Liver (tissue), 9 donors: ENCODE data around the gene KIRREL3. TPM values are rescaled to one million over a fixed set of nuclear protein-coding genes. Genes with fewer than 3 reads are reported as not detected.

Experiments used
- DNase-seq: peaks from one replicate; pipeline ENCODE4 v3.0.0-alpha.2; 2017; ENCODE audit warnings: low spot score
- H3K27ac ChIP-seq, 2 donors: one replicate each; pipeline ENCODE4 v1.7.0; 2013; ENCODE audit warnings: inconsistent platforms in 2 of 2, low read length in 2 of 2, control low read depth in 1 of 2, low read depth in 1 of 2, mild to moderate bottlenecking in 1 of 2
- H3K27me3 ChIP-seq, 4 donors: one replicate each; pipeline versions ENCODE4 v1.6.1 to v1.7.0; 2013; ENCODE audit warnings: low read length in 3 of 4, inconsistent platforms in 1 of 4, mild to moderate bottlenecking in 1 of 4, moderate library complexity in 1 of 4; ENCODE audit not compliant: control insufficient read depth in 4 of 4, insufficient read depth in 4 of 4
- H3K36me3 ChIP-seq, 4 donors: one replicate each; pipeline versions ENCODE4 v1.6.1 to v1.7.0; 2013; ENCODE audit warnings: low read length in 3 of 4, mild to moderate bottlenecking in 3 of 4, low read depth in 1 of 4, moderate library complexity in 1 of 4; ENCODE audit not compliant: control insufficient read depth in 4 of 4, insufficient read depth in 3 of 4
- H3K4me1 ChIP-seq, 4 donors: one replicate each; pipeline versions ENCODE4 v1.6.1 to v1.7.0; 2013; ENCODE audit warnings: low read length in 3 of 4, mild to moderate bottlenecking in 3 of 4, moderate library complexity in 1 of 4; ENCODE audit not compliant: control insufficient read depth in 4 of 4, insufficient read depth in 4 of 4
- H3K4me3 ChIP-seq, 3 donors: one replicate each; pipeline versions ENCODE4 v1.6.1 to v1.7.0; 2013; ENCODE audit warnings: low read length in 3 of 3, control low read depth in 1 of 3, low read depth in 1 of 3, mild to moderate bottlenecking in 1 of 3
- H3K9ac ChIP-seq, 2 donors: one replicate each; pipeline ENCODE4 v1.7.0; 2013; ENCODE audit warnings: low read length in 2 of 2, mild to moderate bottlenecking in 2 of 2, moderate library complexity in 2 of 2, control low read depth in 1 of 2, low read depth in 1 of 2
- H3K9me3 ChIP-seq, 4 donors: one replicate each; pipeline versions ENCODE4 v1.6.1 to v1.7.0; 2013; ENCODE audit warnings: low read length in 3 of 4; ENCODE audit not compliant: control insufficient read depth in 4 of 4
- EGR1 ChIP-seq, 2 donors: IDR thresholded peaks; 2 replicates each; pipeline ENCODE4 v1.6.1; 2016 to 2018; ENCODE audit warnings: antibody characterized with exemption in 2 of 2, low read depth in 2 of 2
- FOXA1 ChIP-seq: IDR thresholded peaks from 2 replicates; pipeline ENCODE4 v1.6.1; 2016; ENCODE audit warnings: antibody characterized with exemption
- FOXA2 ChIP-seq: IDR thresholded peaks from 2 replicates; pipeline ENCODE4 v1.6.1; 2016; ENCODE audit warnings: antibody characterized with exemption
- GABPA ChIP-seq, 2 donors: IDR thresholded peaks in 1 of 2; conservative IDR thresholded peaks in 1 of 2; 2 replicates each; pipeline ENCODE4 v1.6.1; 2016; ENCODE audit warnings: antibody characterized with exemption in 2 of 2, mild to moderate bottlenecking in 1 of 2, moderate library complexity in 1 of 2
- HNF4A ChIP-seq, 2 donors: conservative IDR thresholded peaks; 2 replicates each; pipeline ENCODE4 v1.6.1; 2016; ENCODE audit warnings: antibody characterized with exemption in 2 of 2, mild to moderate bottlenecking in 2 of 2
- HNF4G ChIP-seq: IDR thresholded peaks from 2 replicates; pipeline ENCODE4 v1.6.1; 2016; ENCODE audit warnings: antibody characterized with exemption
- JUND ChIP-seq, 2 donors: IDR thresholded peaks; 2 replicates each; pipeline ENCODE4 v1.6.1; 2016; ENCODE audit warnings: antibody characterized with exemption in 2 of 2
- NR2F2 ChIP-seq: IDR thresholded peaks from 2 replicates; pipeline ENCODE4 v1.6.1; 2016; ENCODE audit warnings: antibody characterized with exemption
- RAD21 ChIP-seq, 2 donors: IDR thresholded peaks; 2 replicates each; pipeline ENCODE4 v1.6.1; 2016; ENCODE audit warnings: antibody characterized with exemption in 2 of 2, mild to moderate bottlenecking in 2 of 2
- RXRA ChIP-seq, 2 donors: IDR thresholded peaks; 2 replicates each; pipeline ENCODE4 v1.6.1; 2017 to 2018; ENCODE audit warnings: antibody characterized with exemption in 2 of 2, mild to moderate bottlenecking in 1 of 2
- SP1 ChIP-seq: IDR thresholded peaks from 2 replicates; pipeline ENCODE4 v1.6.1; 2018; ENCODE audit warnings: antibody characterized with exemption, mild to moderate bottlenecking
- TAF1 ChIP-seq: conservative IDR thresholded peaks from 2 replicates; pipeline ENCODE4 v1.6.1; 2016; ENCODE audit warnings: antibody characterized with exemption, mild to moderate bottlenecking
- YY1 ChIP-seq: IDR thresholded peaks from 2 replicates; pipeline ENCODE4 v1.6.1; 2016; ENCODE audit warnings: antibody characterized with exemption, mild to moderate bottlenecking
- ZBTB33 ChIP-seq: IDR thresholded peaks from 2 replicates; pipeline ENCODE4 v1.6.1; 2016; ENCODE audit warnings: antibody characterized with exemption
- WGBS: extraction: QIAGEN DNeasy Blood & Tissue Kit; methylation state at CpG from one replicate; pipeline ENCODE4 v1.1.7; 2013; 5-methylcytosine and 5-hydroxymethylcytosine counted together
- polyA plus RNA-seq, 2 donors: library from polyadenylated mRNA; stranded (reverse) in 1 of 2; unstranded in 1 of 2; fragments of 200-250 nt in 1 of 2; fragments of >200 nt in 1 of 2; fragmentation: Nextera tagmentation in 1 of 2; extraction: Ambion mirVana in 1 of 2; gene quantifications; one replicate each; pipeline versions ENCODE4 v1.2.1 to v1.2.3, GENCODE V29; 2013 to 2015
- total RNA-seq, 2 donors: library from RNA; depleted of rRNA; stranded (reverse); fragments of >200 nt; gene quantifications; one replicate each; pipeline ENCODE4 v1.2.3, GENCODE V29; 2014
- TF ChIP-seq, protein P1 (sequence below): IDR thresholded peaks from 2 replicates; pipeline ENCODE4 v1.6.1; 2016; ENCODE audit warnings: antibody characterized with exemption, mild to moderate bottlenecking
- TF ChIP-seq, protein P2 (sequence below): fragments of 150-350 bp; IDR thresholded peaks from 2 replicates; pipeline ENCODE4 v1.5.1; 2017; ENCODE audit warnings: improper control_type of control experiment, low read depth, low read length; ENCODE audit not compliant: missing input control
- TF ChIP-seq, protein P3 (sequence below): IDR thresholded peaks from 2 replicates; pipeline ENCODE4 v1.6.1; 2016; ENCODE audit warnings: antibody characterized with exemption
- TF ChIP-seq, protein P4 (sequence below): IDR thresholded peaks from 2 replicates; pipeline ENCODE4 v1.6.1; 2016; ENCODE audit warnings: antibody characterized with exemption
- donor health status: healthy.
- donor health status: healthy.
- donor health status: healthy.
- donor health status: healthy.
- donor health status: healthy.

Gene KIRREL3
- total and polyA plus RNA-seq, 4 donors: 0.03 to 0.29 (median 0.08) TPM; not detected in 1

- no peak for DNase-seq
- H3K4me1 ChIP-seq: peaks cover 0 to 3% (median 2%) of the 10 kb centered on the region in 4 donors
- H3K27me3 ChIP-seq: no peaks in the 10 kb centered on the region
- no peak overlapping the region for H3K4me3 ChIP-seq
- H3K36me3 ChIP-seq: no peaks in the 10 kb centered on the region
- H3K9ac ChIP-seq: no peak overlapping the region
- H3K27ac ChIP-seq: no peak overlapping the region
- WGBS: 91% methylated on average over 2 of the region's 2 CpGs
- H3K9me3 ChIP-seq: no peaks in the 10 kb centered on the region
- TF ChIP-seq TAF1 (no peak), FOXA1 (no peak), EGR1 (IDR thresholded peaks at IDR 0.05; ENCODE audit: low read depth in 2 of 2) (no peak), HNF4A (conservative IDR thresholded peaks at IDR 0.05) (no peak), RAD21 (IDR thresholded peaks at IDR 0.05) (no peak), ZBTB33 (no peak), NR2F2 (no peak)
- TF ChIP-seq, protein P1, sequence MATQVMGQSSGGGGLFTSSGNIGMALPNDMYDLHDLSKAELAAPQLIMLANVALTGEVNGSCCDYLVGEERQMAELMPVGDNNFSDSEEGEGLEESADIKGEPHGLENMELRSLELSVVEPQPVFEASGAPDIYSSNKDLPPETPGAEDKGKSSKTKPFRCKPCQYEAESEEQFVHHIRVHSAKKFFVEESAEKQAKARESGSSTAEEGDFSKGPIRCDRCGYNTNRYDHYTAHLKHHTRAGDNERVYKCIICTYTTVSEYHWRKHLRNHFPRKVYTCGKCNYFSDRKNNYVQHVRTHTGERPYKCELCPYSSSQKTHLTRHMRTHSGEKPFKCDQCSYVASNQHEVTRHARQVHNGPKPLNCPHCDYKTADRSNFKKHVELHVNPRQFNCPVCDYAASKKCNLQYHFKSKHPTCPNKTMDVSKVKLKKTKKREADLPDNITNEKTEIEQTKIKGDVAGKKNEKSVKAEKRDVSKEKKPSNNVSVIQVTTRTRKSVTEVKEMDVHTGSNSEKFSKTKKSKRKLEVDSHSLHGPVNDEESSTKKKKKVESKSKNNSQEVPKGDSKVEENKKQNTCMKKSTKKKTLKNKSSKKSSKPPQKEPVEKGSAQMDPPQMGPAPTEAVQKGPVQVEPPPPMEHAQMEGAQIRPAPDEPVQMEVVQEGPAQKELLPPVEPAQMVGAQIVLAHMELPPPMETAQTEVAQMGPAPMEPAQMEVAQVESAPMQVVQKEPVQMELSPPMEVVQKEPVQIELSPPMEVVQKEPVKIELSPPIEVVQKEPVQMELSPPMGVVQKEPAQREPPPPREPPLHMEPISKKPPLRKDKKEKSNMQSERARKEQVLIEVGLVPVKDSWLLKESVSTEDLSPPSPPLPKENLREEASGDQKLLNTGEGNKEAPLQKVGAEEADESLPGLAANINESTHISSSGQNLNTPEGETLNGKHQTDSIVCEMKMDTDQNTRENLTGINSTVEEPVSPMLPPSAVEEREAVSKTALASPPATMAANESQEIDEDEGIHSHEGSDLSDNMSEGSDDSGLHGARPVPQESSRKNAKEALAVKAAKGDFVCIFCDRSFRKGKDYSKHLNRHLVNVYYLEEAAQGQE: no peak
- TF ChIP-seq, protein P2, sequence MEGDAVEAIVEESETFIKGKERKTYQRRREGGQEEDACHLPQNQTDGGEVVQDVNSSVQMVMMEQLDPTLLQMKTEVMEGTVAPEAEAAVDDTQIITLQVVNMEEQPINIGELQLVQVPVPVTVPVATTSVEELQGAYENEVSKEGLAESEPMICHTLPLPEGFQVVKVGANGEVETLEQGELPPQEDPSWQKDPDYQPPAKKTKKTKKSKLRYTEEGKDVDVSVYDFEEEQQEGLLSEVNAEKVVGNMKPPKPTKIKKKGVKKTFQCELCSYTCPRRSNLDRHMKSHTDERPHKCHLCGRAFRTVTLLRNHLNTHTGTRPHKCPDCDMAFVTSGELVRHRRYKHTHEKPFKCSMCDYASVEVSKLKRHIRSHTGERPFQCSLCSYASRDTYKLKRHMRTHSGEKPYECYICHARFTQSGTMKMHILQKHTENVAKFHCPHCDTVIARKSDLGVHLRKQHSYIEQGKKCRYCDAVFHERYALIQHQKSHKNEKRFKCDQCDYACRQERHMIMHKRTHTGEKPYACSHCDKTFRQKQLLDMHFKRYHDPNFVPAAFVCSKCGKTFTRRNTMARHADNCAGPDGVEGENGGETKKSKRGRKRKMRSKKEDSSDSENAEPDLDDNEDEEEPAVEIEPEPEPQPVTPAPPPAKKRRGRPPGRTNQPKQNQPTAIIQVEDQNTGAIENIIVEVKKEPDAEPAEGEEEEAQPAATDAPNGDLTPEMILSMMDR: no peak
Observed at GRCh38 chr11:126484266-126484665, 516.3 kb downstream of the KIRREL3 start.

DNA sequence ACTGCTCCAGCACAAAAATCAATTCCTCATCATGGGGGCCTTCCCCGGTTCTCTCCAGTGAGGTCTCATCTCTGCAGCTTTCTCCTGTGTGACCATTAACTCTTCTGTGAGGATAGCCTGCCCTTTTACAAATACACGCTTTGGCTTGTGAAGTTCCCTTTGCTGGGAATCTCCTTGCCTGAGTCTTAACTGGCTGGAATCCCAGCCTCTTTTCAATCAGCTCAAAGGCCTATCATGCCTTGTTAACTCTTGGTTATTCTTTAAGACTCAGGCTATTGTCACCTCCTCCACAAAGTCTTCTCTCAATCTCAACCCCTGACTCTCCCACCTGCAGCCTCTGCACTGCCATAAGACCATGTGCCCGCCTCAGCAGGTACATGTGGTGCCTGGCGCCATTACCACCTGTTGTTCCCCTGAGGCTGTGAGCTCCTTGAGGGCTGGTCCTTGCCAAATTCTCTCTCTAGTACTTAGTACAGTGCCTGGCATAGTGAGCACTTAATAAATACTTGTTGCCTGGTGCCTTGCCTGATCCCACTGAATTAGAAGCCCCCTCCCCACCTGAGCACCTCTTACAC lies 516.9 kb downstream of the KIRREL3 start:
- peaks cover 0 to 3% (median 2%) of the 10 kb centered on the region in 4 donors for H3K4me1 ChIP-seq
- no peaks in the 10 kb centered on the region for H3K9me3 ChIP-seq
- H3K27me3 ChIP-seq: no peaks in the 10 kb centered on the region
- WGBS: 89% methylated on average over 4 of the region's 4 CpGs
- no peak overlapping the region for H3K9ac ChIP-seq
- H3K27ac ChIP-seq: no peak overlapping the region
- TF ChIP-seq RXRA (IDR thresholded peaks at IDR 0.05) (no peak), FOXA1 (no peak), HNF4G (no peak), JUND (IDR thresholded peaks at IDR 0.05) (no peak), GABPA (IDR thresholded peaks at IDR 0.05 in 1 of 2, conservative IDR thresholded peaks at IDR 0.05 in 1 of 2) (no peak), FOXA2 (no peak), YY1 (no peak), NR2F2 (no peak), SP1 (no peak), RAD21 (IDR thresholded peaks at IDR 0.05) (no peak), ZBTB33 (no peak), EGR1 (IDR thresholded peaks at IDR 0.05; ENCODE audit: low read depth in 2 of 2) (no peak), TAF1 (no peak), HNF4A (conservative IDR thresholded peaks at IDR 0.05) (no peak)
- TF ChIP-seq, protein P1: no peak
- TF ChIP-seq, protein P3, sequence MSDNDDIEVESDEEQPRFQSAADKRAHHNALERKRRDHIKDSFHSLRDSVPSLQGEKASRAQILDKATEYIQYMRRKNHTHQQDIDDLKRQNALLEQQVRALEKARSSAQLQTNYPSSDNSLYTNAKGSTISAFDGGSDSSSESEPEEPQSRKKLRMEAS: no peak
- TF ChIP-seq, protein P4, sequence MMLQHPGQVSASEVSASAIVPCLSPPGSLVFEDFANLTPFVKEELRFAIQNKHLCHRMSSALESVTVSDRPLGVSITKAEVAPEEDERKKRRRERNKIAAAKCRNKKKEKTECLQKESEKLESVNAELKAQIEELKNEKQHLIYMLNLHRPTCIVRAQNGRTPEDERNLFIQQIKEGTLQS: no peak
- no peaks in the 10 kb centered on the region for H3K36me3 ChIP-seq
- DNase-seq: no peak
- no peak overlapping the region for H3K4me3 ChIP-seq
